ENCODE results near the gene KRT82. TPM values are rescaled to one million over a fixed set of nuclear protein-coding genes. Genes with fewer than 3 reads are reported as not detected.
"Not testable (repeated sequence)": the region's sequence is repeated elsewhere in the genome, so short reads cannot be mapped to it uniquely, and the experiment has no call there.

The KRT82 gene
- polyA plus RNA-seq, 3 donors, result not detected

- no peak overlapping the region for H3K27ac ChIP-seq (ENCODE audit: low read depth, low read length)
- 91 to 96% (median 92%) methylated on average over 8 of the region's 8 CpGs for WGBS, 3 donors
These were observed 51.0 kb downstream of the KRT82 start for GRCh38 chr12:52355176-52355575.

GRCh38 chr12:52354200-52354599 is 51.9 kb downstream of the KRT82 start:
- 28 to 45% (median 31%) methylated on average over 5 of the region's 5 CpGs for WGBS, 3 donors
- H3K27ac ChIP-seq (ENCODE audit: low read depth, low read length), result no peak overlapping the region

DNA sequence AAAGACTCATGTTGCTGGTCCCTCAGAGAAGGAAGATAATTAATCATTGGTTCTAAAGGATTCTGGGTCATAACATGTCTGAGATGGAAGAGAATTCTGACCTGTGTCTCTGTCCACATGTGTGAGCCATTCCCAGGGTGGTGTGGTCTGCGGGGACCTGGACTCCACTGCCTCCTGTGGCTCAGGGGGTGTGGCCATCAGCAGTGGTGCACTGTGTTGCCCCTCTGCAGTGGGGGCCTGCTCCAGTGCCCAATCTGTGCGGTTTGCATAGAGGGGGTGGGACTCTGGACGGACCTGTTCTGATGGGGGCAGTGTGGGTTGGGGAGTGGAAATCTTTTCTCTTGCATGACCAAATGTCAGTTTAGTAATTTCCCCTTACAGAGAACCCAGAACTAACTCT is 52.4 kb downstream of the KRT82 start:
- 59 to 70% (median 63%) methylated on average over 3 of the region's 3 CpGs for WGBS, 3 donors
- no peak overlapping the region for H3K27ac ChIP-seq (ENCODE audit: low read depth, low read length)

GRCh38 chr12:52352951-52353350 is 53.2 kb downstream of the KRT82 start:
- no peak overlapping the region for H3K27ac ChIP-seq (ENCODE audit: low read depth, low read length)
- WGBS, 3 donors, result 66 to 91% (median 83%) methylated on average over 2 of the region's 2 CpGs

- 35 to 49% (median 40%) methylated on average over 9 of the region's 9 CpGs for WGBS, 3 donors
- no peak overlapping the region for H3K27ac ChIP-seq (ENCODE audit: low read depth, low read length)
These were observed 54.7 kb downstream of the KRT82 start for GRCh38 chr12:52351196-52352059.

DNA sequence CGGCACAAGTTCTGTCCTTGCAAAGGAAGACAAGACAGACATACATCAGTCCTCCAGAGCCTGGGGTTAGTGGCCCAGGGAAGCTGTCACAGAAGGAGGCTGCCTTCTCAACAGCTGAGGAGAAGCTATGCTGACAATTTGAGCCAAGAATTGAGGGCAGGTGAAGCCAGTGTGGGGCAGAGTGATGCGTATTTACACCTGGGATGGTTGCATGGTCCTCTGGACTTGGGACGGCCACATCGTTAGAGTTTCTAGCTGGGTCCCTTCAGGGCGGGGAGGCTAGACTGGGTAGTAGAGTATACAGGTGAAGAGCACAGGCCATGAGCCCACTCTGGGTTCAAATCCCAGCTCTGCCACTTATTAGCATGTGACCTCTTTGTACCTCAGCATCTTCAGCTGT is 55.3 kb downstream of the KRT82 start:
- no peak overlapping the region for H3K27ac ChIP-seq (ENCODE audit: low read depth, low read length)
- WGBS, 3 donors, result 96 to 97% (median 96%) methylated on average over 5 of the region's 5 CpGs

DNA sequence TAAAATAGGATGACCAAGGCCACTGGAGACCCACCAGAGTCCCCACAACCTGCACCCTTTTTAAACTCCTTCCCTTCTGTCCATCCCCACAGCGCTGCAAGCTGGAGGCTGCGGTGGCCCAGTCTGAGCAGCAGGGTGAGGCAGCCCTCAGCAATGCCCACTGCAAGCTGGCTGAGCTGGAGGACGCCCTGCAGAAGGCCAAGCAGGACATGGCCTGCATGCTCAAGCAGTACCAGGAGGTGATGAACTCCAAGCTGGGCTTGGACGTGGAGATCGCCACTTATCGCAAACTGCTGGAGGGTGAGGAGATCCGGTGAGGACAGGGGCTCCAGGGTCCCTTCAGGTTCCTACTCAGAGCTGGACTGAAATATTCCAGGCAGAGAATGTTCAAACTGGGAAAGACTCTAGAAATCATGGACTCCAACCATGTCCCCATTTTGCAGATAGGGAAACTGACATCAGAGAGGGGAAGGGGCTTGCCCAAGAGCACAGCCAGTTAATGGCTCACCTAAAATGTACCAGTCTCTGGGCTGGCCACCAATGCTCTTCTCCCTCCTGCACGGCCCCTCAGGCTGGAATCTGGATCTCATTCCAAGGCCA is 56.0 kb downstream of the KRT82 start:
- WGBS, 3 donors, result 92 to 99% (median 92%) methylated on average over 8 of the region's 8 CpGs
- no peak overlapping the region for H3K27ac ChIP-seq (ENCODE audit: low read depth, low read length)

GRCh38 chr12:52349196-52349595 is 56.9 kb downstream of the KRT82 start:
- H3K27ac ChIP-seq (ENCODE audit: low read depth, low read length), result no peak overlapping the region
- WGBS, 3 donors, result 51 to 77% (median 55%) methylated on average over 6 of the region's 6 CpGs

DNA sequence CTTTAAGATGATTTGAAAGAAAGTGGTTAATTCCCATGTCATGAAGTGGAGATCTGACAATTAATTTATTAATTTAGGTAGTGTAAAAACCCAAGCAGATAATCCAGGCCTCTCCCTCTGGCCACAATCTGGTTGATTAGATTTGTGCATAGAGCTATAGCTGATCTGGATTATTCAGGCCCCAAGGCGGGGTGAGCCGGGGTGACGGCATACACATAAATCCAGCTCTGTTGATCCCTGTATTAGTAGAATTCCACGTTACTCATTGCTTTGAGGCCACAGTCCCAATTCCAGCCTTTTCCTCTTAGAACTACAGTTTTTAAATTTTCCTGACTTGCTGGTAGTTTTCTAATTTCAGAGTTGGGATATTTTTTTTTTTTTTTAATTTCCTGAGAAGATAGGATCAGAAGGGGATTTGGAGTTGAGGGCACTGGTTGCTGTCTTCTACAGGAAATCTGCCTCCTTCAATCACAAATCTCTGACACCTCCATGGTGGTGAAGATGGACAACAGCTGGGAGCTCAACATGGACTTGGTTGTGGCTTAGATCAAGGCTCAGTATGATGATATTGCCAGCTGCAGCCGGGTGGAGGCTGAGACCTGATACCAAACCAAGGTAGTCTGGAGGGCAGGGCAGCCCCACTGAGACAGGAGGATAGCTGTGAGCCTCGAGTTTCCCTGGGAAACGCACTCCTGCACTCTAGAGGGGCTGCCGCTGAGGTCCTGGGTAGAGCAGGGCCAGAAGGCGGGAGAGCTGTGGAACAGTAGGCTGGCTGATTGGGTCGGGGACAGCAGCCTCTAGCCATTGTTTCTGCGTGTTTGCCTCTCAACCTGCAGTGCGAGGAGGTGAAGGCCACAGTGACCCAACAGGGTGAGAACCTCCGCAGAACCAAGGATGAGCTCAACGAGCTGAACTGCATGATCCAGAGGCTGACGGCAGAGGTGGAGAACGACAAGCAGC is 58.3 kb downstream of the KRT82 start:
- no peak overlapping the region for H3K27ac ChIP-seq (ENCODE audit: low read depth, low read length)
- 66 to 80% (median 76%) methylated on average over 16 of the region's 16 CpGs for WGBS, 3 donors

DNA sequence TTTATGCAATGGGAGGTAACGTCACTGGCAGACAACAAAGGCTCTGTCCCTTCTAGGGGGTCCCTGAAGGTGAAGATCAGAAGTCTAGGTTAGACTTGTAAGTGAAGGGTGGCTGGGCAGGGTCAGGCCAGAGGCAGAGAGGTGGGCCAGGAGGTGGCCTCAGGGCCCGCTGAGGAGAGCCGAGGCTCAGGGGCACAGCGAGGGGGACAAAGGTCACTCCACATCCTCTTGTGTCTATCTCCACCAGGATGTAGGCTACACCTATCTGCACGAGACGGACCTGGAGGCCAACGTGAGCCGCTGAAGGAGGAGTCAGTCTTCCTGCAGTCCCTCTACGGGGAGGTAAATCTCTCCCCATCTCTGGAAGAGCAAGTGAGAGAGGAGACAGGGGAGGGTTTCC is 59.1 kb downstream of the KRT82 start:
- WGBS, 3 donors, result 73 to 84% (median 75%) methylated on average over 9 of the region's 9 CpGs
- H3K27ac ChIP-seq (ENCODE audit: low read depth, low read length), result no peak overlapping the region

DNA sequence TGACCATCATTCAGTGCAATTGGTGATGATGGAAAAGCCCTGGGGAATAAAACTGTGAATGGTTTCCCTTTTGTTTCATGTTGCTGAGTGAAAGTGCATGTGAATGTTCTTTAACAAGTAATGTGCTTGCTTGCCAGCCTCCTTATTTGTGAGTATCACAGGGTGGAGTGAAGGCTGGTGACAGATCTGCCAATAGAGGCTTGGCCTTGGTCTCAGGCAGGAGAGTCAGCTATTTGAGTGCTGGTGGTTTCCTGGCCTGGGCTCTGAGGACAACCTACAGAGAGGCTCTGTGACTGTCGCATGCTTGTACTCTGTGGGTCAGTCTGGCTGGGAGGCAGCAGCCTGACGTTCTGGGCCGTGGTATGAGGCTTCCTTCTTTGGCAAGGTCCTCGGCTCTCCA is 59.5 kb downstream of the KRT82 start:
- WGBS, 3 donors, result 31 to 49% (median 41%) methylated on average over 4 of the region's 4 CpGs
- H3K27ac ChIP-seq (ENCODE audit: low read depth, low read length), result no peak overlapping the region

- 80 to 94% (median 89%) methylated on average over 8 of the region's 8 CpGs for WGBS, 3 donors
- not testable (repeated sequence) for H3K27ac ChIP-seq (ENCODE audit: low read depth, low read length)
These were observed 61.1 kb downstream of the KRT82 start for GRCh38 chr12:52345041-52345440.

DNA sequence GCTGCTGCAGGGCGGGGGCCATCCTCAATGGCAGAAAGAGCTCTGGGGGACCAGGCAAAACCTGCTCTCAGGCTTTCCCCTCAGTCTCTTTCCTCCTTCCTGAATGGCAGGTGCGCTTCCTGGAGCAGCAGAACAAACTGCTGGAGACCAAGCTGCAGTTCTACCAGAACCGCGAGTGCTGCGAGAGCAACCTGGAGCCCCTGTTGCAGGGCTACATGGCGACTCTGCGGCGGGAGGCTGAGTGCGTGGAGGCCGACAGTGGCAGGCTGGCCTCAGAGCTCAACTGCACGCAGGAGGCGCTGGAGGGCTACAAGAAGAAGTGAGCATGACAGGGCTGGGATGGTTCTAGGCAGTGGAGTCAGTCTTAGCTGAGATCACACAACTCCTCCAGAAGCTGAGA is 62.0 kb downstream of the KRT82 start:
- 93 to 96% (median 94%) methylated on average over 12 of the region's 12 CpGs for WGBS, 3 donors
- no peak overlapping the region for H3K27ac ChIP-seq (ENCODE audit: low read depth, low read length)

Other genes starting within 250 kb of the KRT82 start
- gene KRT80, start 214.3 kb downstream of the KRT82 start, polyA plus RNA-seq, result 1 to 10 TPM in 1 of 3 donors, under 1 TPM in 2; 0.19 to 5.4 (median 0.22) TPM
- gene KRT7, start 173.1 kb downstream of the KRT82 start, polyA plus RNA-seq, result 10 to 100 TPM in 2 of 3 donors, 1 to 10 TPM in 1; 9.5 to 51.5 (median 18.1) TPM
- 1 to 10 TPM in 1 of 3 donors, not detected in 2; 1.2 TPM for gene KRT86, start 131.7 kb downstream of the KRT82 start, polyA plus RNA-seq
- under 1 TPM in 2 of 3 donors, not detected in 1; 0.04 to 0.34 TPM for gene KRT81, start 114.8 kb downstream of the KRT82 start, polyA plus RNA-seq
- gene KRT83, start 84.9 kb downstream of the KRT82 start, polyA plus RNA-seq, result not detected
- not detected for gene KRT85, start 38.9 kb downstream of the KRT82 start, polyA plus RNA-seq
- not detected for gene KRT84, start 20.7 kb downstream of the KRT82 start, polyA plus RNA-seq
- gene KRT75, start 28.0 kb upstream of the KRT82 start, polyA plus RNA-seq, result under 1 TPM in 1 of 3 donors, not detected in 2; 0.11 TPM
- gene KRT6B, start 45.8 kb upstream of the KRT82 start, polyA plus RNA-seq, result under 1 TPM in 2 of 3 donors, not detected in 1; 0.05 to 0.85 TPM
- gene KRT6C, start 67.5 kb upstream of the KRT82 start, polyA plus RNA-seq, result under 1 TPM in 1 of 3 donors, not detected in 2; 0.56 TPM
- 1 to 10 TPM in 1 of 3 donors, under 1 TPM in 1, not detected in 1; 0.43 to 9.1 TPM for gene KRT6A, start 86.9 kb upstream of the KRT82 start, polyA plus RNA-seq
- 10 to 100 TPM in 1 of 3 donors, 1 to 10 TPM in 1, under 1 TPM in 1; 0.99 to 12.1 (median 1.8) TPM for gene KRT5, start 114.1 kb upstream of the KRT82 start, polyA plus RNA-seq
- gene KRT71, start 146.8 kb upstream of the KRT82 start, polyA plus RNA-seq, result not detected
- gene KRT74, start 167.5 kb upstream of the KRT82 start, polyA plus RNA-seq, result not detected
- gene KRT72, start 195.1 kb upstream of the KRT82 start, polyA plus RNA-seq, result under 1 TPM; 0.13 to 0.34 (median 0.21) TPM
- gene KRT73, start 212.2 kb upstream of the KRT82 start, polyA plus RNA-seq, result under 1 TPM in 2 of 3 donors, not detected in 1; 0.07 to 0.09 TPM
- gene KRT2, start 245.9 kb upstream of the KRT82 start, polyA plus RNA-seq, result not detected

All from adipose tissue (tissue), 3 donors.